HepG2 (cell line): Measurements from ENCODE around the gene SRRM3. TPM values are rescaled to one million over a fixed set of nuclear protein-coding genes. Genes with fewer than 3 reads are reported as not detected.

Experiments
- ATAC-seq: fragments of 200-7000 bp; cut with Tn5 transposase; 3 replicates; pipeline ENCODE4 v1.9.1; 2020; ENCODE audit warnings: mild to moderate bottlenecking, moderate library complexity
- BruUV-seq: library from RNA; stranded (reverse); fragments of 400-500 nt; replicated peaks from 2 replicates; lab custom pipeline; 2021; lab: Mats Ljungman, UMichigan
- CTCF ChIA-PET: fragments of 300-600 bp; formaldehyde crosslinking; extraction: SDS; loops from one replicate; lab custom pipeline; 2021; ENCODE audit warnings: low total read pairs, inconsistent platforms, low intra/inter-chr PET ratio; lab: Yijun Ruan, JAX
- POLR2A ChIA-PET: fragments of 350-600 bp; sonication (Branson Sonifier 250); formaldehyde crosslinking; loops from one replicate; lab custom pipeline; 2020; ENCODE audit warnings: antibody characterized with exemption, inconsistent platforms; lab: Yijun Ruan, JAX
- DNase-seq: peaks from one replicate; pipeline ENCODE4 v3.0.0-alpha.2; 2015; ENCODE audit warnings: low spot score
- FAIRE-seq: peaks from 3 replicates; lab custom pipeline; 2011; peaks lifted over from hg19 to GRCh38; lab: Jason Lieb, UNC
- H2AFZ ChIP-seq: one replicate; pipeline ENCODE4 v1.6.1; 2011; ENCODE audit warnings: low read length, inconsistent platforms
- H3K27ac ChIP-seq: fragments of 300-600 bp; 3 replicates; pipeline ENCODE4 v1.8.0; 2011; ENCODE audit warnings: mixed run types, mild to moderate bottlenecking, mixed read lengths, low read length, inconsistent platforms; ENCODE audit not compliant: insufficient read depth; ENCODE audit errors: extremely low read length
- H3K27me3 ChIP-seq, 2 experiments: fragments of 200-600 bp in 1 of 2; 2 replicates in 1 of 2; 3 replicates in 1 of 2; pipeline versions ENCODE4 v1.6.0 to v1.8.0; 2011; ENCODE audit warnings: low read length in 2 of 2, mild to moderate bottlenecking in 2 of 2, moderate library complexity in 2 of 2, inconsistent platforms in 1 of 2; ENCODE audit not compliant: insufficient read depth in 2 of 2, control insufficient read depth in 1 of 2
- H3K36me3 ChIP-seq, 2 experiments: fragments of 200-600 bp in 1 of 2; replicated peaks in 1 of 2; 2 replicates in 1 of 2; 3 replicates in 1 of 2; pipeline versions ENCODE4 v1.5.1 to v1.8.0; 2011; ENCODE audit warnings: low read length in 2 of 2, inconsistent platforms in 1 of 2; ENCODE audit not compliant: insufficient read depth in 2 of 2, control insufficient read depth in 1 of 2
- H3K4me1 ChIP-seq: 2 replicates; pipeline ENCODE4 v1.5.1; 2012; ENCODE audit warnings: low read length, inconsistent platforms; ENCODE audit not compliant: insufficient read depth
- H3K4me2 ChIP-seq: 2 replicates; pipeline ENCODE4 v1.6.0; 2011; ENCODE audit warnings: low read depth, low read length, inconsistent platforms
- H3K4me3 ChIP-seq, 3 experiments: fragments of 200-600 bp in 1 of 3; sonication (generic), shearing (Covaris generic) in 1 of 3; replicated peaks in 1 of 3; 2 replicates each; pipeline ENCODE4 v1.5.1; 2011 to 2016; ENCODE audit warnings: low read length in 3 of 3, inconsistent platforms in 2 of 3, low read depth in 2 of 3, mild to moderate bottlenecking in 2 of 3, control low read depth in 1 of 3, mixed read lengths in 1 of 3; ENCODE audit not compliant: insufficient read depth in 1 of 3
- H3K79me2 ChIP-seq: one replicate; pipeline ENCODE4 v1.6.1; 2011; ENCODE audit warnings: low read length, inconsistent platforms; ENCODE audit not compliant: insufficient read depth
- H3K9ac ChIP-seq: 2 replicates; pipeline ENCODE4 v1.6.0; 2011; ENCODE audit warnings: mild to moderate bottlenecking, low read depth, low read length, inconsistent platforms; ENCODE audit not compliant: insufficient read depth
- H3K9me3 ChIP-seq: 2 replicates; pipeline ENCODE4 v1.5.1; 2012; ENCODE audit warnings: mild to moderate bottlenecking, low read length
- H4K20me1 ChIP-seq: 2 replicates; pipeline ENCODE4 v1.6.0; 2011; ENCODE audit warnings: inconsistent platforms, mild to moderate bottlenecking, low read length, moderate library complexity; ENCODE audit not compliant: insufficient read depth
- HNRNPL ChIP-seq: fragments of 200-400 bp; formaldehyde crosslinking; IDR thresholded peaks from 2 replicates; pipeline ENCODE4 v1.6.1; 2017; ENCODE audit warnings: mild to moderate bottlenecking, low read depth, low read length
- KDM5B ChIP-seq: sonication (generic); formaldehyde crosslinking; IDR thresholded peaks from 2 replicates; pipeline ENCODE4 v1.4.0; 2020; ENCODE audit warnings: missing genetic modification reagents, mild to moderate bottlenecking, borderline replicate concordance
- NR1H2 ChIP-seq: sonication (generic); formaldehyde crosslinking; IDR thresholded peaks from 2 replicates; pipeline ENCODE4 v1.8.1; 2022; ENCODE audit warnings: low read depth, missing genetic modification reagents, borderline replicate concordance
- SP5 ChIP-seq: IDR thresholded peaks from 2 replicates; pipeline ENCODE4 v1.6.1; 2016; ENCODE audit warnings: low read depth, borderline replicate concordance
- XRCC5 ChIP-seq: fragments of 200-400 bp; formaldehyde crosslinking; optimal IDR thresholded peaks from 2 replicates; pipeline ENCODE3; 2017; ENCODE audit warnings: mild to moderate bottlenecking, low read length
- ZNF543 ChIP-seq: sonication (generic); formaldehyde crosslinking; IDR thresholded peaks from 2 replicates; pipeline ENCODE4 v1.4.0; 2020; ENCODE audit warnings: mild to moderate bottlenecking, missing genetic modification reagents
- WGBS: methylation state at CpG from one replicate; pipeline ENCODE4 v1.1.6; 2017; ENCODE audit warnings: low lambda C conversion rate; 5-methylcytosine and 5-hydroxymethylcytosine counted together
- in situ Hi-C: cut with HindIII; loops from 2 replicates; pipeline ENCODE4 v1.10.0; 2017; ENCODE audit warnings: low pct_unique_long_range_greater_than_20kb; ENCODE audit not compliant: extremely low pct_ligation_motif_present
- intact Hi-C: fragments of 100-400 bp; cut with micrococcal nuclease; formaldehyde crosslinking; loops from one replicate; pipeline ENCODE4 v1.10.0; 2022; ENCODE audit not compliant: unreplicated experiment
- polyA plus RNA-seq, 8 experiments: library from polyadenylated mRNA; depleted of rRNA in 3 of 8; stranded (reverse) in 7 of 8; unstranded in 1 of 8; fragments of >200 nt; fragmentation: Illumina TruSeq in 4 of 8; extraction: Trizol in 4 of 8; gene quantifications; 2 replicates each; pipeline versions ENCODE4 v1.2.1 to v1.2.3, GENCODE V29; 2011 to 2016; ENCODE audit warnings: low read depth in 4 of 8, missing spikeins in 1 of 8, mixed read lengths in 1 of 8; ENCODE audit not compliant: insufficient read depth in 1 of 8
- total RNA-seq, 5 experiments: library from RNA; depleted of rRNA; stranded (reverse); fragments of >200 nt; fragmentation: Illumina TruSeq; extraction: Trizol; gene quantifications; 2 replicates each; pipeline ENCODE4 v1.2.3, GENCODE V29; 2016; ENCODE audit warnings: low read depth in 1 of 5
- TF ChIP-seq, protein P1 (sequence below): sonication (generic); formaldehyde crosslinking; IDR thresholded peaks from 2 replicates; pipeline ENCODE4; 2020; ENCODE audit warnings: missing genetic modification reagents, mild to moderate bottlenecking, borderline replicate concordance
- TF ChIP-seq, protein P2 (sequence below): sonication (generic); IDR thresholded peaks from 2 replicates; pipeline ENCODE4 v1.6.1; 2016; ENCODE audit warnings: low read depth, borderline replicate concordance
- TF ChIP-seq, protein P3 (sequence below): IDR thresholded peaks from 2 replicates; pipeline ENCODE4 v1.6.1; 2012; ENCODE audit warnings: inconsistent platforms
- TF ChIP-seq, protein P4 (sequence below): sonication (generic); formaldehyde crosslinking; IDR thresholded peaks from 2 replicates; pipeline ENCODE4 v1.5.1; 2020; ENCODE audit warnings: mild to moderate bottlenecking, missing genetic modification reagents, moderate library complexity

The SRRM3 gene
- total and polyA plus RNA-seq, 2 of the 13 experiments (the other 11 are each of a cell fraction or from before 2014, with no cell fraction given): 0.13 to 0.54 TPM

DNA sequence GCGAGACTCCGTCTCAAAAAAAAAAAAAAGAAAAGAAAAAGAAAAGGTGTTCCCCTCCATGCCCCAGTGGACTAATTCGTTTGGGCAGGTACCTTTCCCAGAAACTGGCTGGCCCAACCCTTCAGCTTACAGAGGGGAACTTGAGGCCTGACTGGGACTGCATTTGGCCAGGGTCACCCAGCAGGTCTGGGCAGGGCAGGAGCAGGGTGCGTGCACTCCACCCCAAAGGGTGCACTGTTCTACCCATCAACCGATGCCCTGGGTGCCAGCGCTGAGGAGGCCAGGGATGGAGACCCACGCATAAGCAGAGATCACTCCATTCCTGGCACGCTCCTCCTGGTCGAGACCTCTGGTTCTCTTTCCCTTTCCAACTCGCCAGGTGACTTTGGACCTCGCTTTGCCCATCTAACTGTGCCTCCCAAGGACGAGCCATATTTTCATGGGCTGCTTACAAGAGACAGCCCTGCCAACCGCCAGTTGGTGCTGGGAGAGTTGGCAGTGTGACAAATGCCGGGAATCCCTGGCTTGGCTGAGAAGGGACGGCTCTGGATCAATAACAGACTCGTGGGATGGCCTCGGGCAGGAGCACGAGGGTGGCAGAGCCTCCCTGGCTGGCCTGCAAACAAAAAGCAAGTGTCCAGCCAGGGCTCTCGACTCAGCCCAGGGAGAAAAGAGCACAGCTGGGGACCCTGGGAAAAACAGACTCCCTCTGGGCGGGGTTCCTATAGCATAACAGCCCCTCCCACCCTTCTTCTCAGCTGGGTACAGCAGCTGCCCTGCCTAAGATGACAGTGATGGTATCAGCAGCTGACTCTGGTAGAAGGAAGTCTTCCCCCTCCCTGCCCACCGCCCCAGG, 108.6 kb downstream of the SRRM3 start:
- H3K36me3 ChIP-seq: no peaks in the 10 kb centered on the region
- ATAC-seq: peak; percentile 9; the same call in 1 of the 3 replicates
- 28% methylated on average over 15 of the region's 21 CpGs for WGBS
- peak; percentile 40; the same call in 1 of the 2 replicates for TF ChIP-seq KDM5B (CRISPR knock-in tag)
- TF ChIP-seq, protein P1, sequence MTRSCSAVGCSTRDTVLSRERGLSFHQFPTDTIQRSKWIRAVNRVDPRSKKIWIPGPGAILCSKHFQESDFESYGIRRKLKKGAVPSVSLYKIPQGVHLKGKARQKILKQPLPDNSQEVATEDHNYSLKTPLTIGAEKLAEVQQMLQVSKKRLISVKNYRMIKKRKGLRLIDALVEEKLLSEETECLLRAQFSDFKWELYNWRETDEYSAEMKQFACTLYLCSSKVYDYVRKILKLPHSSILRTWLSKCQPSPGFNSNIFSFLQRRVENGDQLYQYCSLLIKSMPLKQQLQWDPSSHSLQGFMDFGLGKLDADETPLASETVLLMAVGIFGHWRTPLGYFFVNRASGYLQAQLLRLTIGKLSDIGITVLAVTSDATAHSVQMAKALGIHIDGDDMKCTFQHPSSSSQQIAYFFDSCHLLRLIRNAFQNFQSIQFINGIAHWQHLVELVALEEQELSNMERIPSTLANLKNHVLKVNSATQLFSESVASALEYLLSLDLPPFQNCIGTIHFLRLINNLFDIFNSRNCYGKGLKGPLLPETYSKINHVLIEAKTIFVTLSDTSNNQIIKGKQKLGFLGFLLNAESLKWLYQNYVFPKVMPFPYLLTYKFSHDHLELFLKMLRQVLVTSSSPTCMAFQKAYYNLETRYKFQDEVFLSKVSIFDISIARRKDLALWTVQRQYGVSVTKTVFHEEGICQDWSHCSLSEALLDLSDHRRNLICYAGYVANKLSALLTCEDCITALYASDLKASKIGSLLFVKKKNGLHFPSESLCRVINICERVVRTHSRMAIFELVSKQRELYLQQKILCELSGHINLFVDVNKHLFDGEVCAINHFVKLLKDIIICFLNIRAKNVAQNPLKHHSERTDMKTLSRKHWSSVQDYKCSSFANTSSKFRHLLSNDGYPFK (CRISPR knock-in tag): peak; percentile 92
- no peak for TF ChIP-seq NR1H2 (CRISPR knock-in tag)
- peak; percentile 31 for TF ChIP-seq XRCC5
- TF ChIP-seq, protein P2, sequence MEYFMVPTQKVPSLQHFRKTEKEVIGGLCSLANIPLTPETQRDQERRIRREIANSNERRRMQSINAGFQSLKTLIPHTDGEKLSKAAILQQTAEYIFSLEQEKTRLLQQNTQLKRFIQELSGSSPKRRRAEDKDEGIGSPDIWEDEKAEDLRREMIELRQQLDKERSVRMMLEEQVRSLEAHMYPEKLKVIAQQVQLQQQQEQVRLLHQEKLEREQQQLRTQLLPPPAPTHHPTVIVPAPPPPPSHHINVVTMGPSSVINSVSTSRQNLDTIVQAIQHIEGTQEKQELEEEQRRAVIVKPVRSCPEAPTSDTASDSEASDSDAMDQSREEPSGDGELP: peak; percentile 74; the same call in 1 of the 2 replicates
- TF ChIP-seq, protein P3, sequence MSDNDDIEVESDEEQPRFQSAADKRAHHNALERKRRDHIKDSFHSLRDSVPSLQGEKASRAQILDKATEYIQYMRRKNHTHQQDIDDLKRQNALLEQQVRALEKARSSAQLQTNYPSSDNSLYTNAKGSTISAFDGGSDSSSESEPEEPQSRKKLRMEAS: peak; percentile 44; the same call in 1 of the 2 replicates
- TF ChIP-seq HNRNPL: 0 out of 2 replicates have a peak, but pooled peaks have one; percentile 20
- TF ChIP-seq, protein P4, sequence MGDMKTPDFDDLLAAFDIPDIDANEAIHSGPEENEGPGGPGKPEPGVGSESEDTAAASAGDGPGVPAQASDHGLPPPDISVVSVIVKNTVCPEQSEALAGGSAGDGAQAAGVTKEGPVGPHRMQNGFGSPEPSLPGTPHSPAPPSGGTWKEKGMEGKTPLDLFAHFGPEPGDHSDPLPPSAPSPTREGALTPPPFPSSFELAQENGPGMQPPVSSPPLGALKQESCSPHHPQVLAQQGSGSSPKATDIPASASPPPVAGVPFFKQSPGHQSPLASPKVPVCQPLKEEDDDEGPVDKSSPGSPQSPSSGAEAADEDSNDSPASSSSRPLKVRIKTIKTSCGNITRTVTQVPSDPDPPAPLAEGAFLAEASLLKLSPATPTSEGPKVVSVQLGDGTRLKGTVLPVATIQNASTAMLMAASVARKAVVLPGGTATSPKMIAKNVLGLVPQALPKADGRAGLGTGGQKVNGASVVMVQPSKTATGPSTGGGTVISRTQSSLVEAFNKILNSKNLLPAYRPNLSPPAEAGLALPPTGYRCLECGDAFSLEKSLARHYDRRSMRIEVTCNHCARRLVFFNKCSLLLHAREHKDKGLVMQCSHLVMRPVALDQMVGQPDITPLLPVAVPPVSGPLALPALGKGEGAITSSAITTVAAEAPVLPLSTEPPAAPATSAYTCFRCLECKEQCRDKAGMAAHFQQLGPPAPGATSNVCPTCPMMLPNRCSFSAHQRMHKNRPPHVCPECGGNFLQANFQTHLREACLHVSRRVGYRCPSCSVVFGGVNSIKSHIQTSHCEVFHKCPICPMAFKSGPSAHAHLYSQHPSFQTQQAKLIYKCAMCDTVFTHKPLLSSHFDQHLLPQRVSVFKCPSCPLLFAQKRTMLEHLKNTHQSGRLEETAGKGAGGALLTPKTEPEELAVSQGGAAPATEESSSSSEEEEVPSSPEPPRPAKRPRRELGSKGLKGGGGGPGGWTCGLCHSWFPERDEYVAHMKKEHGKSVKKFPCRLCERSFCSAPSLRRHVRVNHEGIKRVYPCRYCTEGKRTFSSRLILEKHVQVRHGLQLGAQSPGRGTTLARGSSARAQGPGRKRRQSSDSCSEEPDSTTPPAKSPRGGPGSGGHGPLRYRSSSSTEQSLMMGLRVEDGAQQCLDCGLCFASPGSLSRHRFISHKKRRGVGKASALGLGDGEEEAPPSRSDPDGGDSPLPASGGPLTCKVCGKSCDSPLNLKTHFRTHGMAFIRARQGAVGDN (CRISPR knock-in tag): peak; percentile 66
- no peak for TF ChIP-seq ZNF543 (CRISPR knock-in tag)
- 0 out of 2 replicates have a peak, but pooled peaks have one; percentile 19 for TF ChIP-seq SP5 (CRISPR knock-in tag)
- TF ChIP-seq, all 625 proteins: peak for 8
- Histone ChIP-seq H3K27ac (no peak overlapping the region), H2AFZ (no peak overlapping the region), H3K4me1 (peaks cover 49% of the 10 kb centered on the region), H3K4me3 (peak overlapping the region in 1 of 3 experiments; percentile 42; a peak in 1 of 6 replicates), H3K9ac (no peak overlapping the region), H3K9me3 (no peaks in the 10 kb centered on the region), H4K20me1 (no peaks in the 10 kb centered on the region), H3K27me3 (no peaks in the 10 kb centered on the region), H3K79me2 (no peaks in the 10 kb centered on the region), H3K4me2 (peak overlapping the region; percentile 73)
- intact Hi-C loops: no loop called here
- ChIA-PET POLR2A (no interaction called here), CTCF (interaction anchor here (6.3 kb wide), 1 partner anchor 17 kb away, joined by 179 read pairs; no protein-coding TSS in a partner anchor)
- DNase-seq: no peak
- no TSS peak for BruUV-seq
- no peak for FAIRE-seq
- in situ Hi-C loops: loop anchor here (5.0 kb wide), 1 partner anchor 138 kb away; no protein-coding TSS in a partner anchor
